Hippocampal formation (tissue), 2 donors: ENCODE data around the gene KRTAP4-8.
"Not testable (repeated sequence)": the region's sequence is repeated elsewhere in the genome, so short reads cannot be mapped to it uniquely, and the experiment has no call there.

ENCODE experiments used
- DNase-seq, 2 donors: peaks; one replicate each; lab custom pipeline; 2025; lab: John Stamatoyannopoulos, UW

Gene KRTAP4-8

GRCh38 chr17:41065016-41065689 is 32.8 kb downstream of the KRTAP4-8 start:
- DNase-seq, result not testable (repeated sequence)

DNA sequence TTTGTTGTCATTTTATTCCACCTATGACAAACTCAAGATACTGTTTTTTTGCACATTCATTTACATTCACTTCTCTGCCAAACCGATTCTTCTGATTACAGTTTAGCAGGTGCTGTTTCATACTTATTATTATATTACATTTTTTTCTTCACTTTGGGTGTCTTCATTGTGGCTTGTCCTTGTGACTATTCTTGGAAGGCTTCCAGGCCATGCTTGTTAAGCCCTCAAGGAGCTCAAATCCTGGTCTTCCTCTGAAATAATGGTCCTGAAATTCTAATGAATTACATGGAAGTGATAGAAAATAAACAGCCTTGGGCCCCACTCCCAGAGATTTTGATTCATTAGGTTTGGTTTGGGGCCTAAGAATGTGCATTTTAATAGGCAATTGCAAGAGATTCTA is 33.6 kb downstream of the KRTAP4-8 start:
- no peak for DNase-seq

DNA sequence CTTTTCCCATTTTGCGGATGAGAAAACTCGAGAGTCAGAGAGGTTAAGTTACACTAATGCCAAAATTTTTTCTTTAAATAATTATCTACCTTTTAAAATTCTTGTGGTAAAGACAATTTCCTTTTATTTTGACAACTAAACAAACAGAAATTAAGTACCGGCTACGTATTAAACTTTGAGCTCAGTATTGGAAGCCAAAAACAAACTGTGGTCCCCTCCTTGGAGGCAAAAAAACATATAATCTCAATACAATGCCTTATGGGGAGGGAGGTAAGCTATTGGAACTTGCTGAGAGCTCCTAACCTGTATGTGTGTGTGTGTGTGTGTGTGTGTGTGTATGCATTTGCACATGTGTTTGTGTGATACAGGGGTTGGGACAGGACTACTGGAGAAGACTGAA is 34.5 kb downstream of the KRTAP4-8 start:
- DNase-seq, result no peak

DNA sequence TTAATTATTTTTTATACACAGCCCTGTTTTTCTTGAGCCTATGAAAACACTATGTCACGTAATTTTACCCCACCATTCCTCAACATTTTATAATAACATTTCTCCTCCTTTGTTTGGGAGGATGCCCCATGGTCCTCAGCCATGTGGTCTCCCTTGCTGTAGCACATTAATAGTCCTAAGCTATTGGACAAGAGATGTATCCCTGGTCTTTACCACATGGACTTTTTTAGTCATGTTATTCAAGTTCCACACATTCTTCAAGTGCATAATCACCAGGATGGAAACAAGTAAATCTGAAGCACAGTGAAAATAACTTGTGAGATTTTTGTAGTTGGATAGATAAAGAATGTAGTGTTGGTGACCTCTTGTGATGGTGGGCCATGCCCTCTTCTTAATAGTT is 36.0 kb downstream of the KRTAP4-8 start:
- DNase-seq, result no peak

DNA sequence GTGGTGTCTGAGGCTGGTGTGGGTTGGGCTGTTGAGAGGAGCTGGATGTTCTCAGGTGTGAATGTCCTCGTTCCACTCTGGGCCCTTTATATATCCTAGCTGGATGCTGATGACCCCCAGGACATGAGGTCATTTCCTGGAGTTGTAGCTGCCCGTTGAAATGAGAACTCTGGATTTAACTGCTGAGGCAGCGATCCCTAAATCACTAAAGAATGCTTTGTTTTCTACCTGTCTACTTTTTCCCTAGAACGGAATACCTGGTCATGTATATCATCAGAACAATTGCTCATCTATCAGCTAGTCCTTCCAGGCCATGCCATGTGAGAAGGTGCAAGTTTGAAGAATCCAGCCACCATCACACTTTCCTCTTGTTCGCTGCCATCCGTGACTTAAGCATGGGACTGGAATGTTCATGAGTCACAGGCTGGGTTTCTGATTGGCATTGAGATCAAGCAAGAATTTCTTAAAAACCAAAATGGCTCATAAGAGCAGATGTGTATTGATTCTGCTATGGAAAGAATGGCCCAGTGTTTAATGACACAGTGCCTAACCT is 37.8 kb downstream of the KRTAP4-8 start, which contains the start of gene KRTAP2-3:
KRTAP2-3 (minus strand) TSS at position 63 of the 553 bp plus-strand sequence. CDS start 64 bp downstream, outside the sequence.
- no peak for DNase-seq

- not testable (repeated sequence) for DNase-seq
These were observed 38.5 kb downstream of the KRTAP4-8 start for GRCh38 chr17:41059276-41060051.

GRCh38 chr17:41058741-41059140 is 39.2 kb downstream of the KRTAP4-8 start:
- no peak for DNase-seq

- no peak for DNase-seq
These were observed 40.4 kb downstream of the KRTAP4-8 start for GRCh38 chr17:41057547-41057946.

DNA sequence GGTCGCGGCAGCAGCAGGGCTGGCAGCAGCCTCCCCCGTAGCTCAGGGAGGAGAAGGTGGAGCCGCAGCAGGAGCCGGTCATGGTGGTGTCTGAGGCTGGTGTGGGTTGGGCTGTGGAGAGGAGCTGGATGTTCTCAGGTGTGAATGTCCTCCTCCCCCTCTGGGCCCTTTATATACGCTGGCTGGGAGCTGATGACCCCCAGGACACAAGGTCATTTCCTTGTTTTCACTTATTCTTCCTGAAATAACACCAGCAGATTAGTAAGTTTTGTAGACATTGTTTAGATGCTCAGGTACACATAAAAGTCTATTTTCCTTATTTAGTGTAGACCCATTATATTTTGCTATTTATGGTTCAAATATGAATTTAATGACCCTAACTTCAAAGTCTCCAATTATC is 42.8 kb downstream of the KRTAP4-8 start, which contains the start of gene KRTAP2-2:
KRTAP2-2 (minus strand) TSS at position 101 of the 400 bp plus-strand sequence; CDS start at position 82, 19 bp downstream.
- DNase-seq, result not testable (repeated sequence)

GRCh38 chr17:41054556-41054955 is 43.4 kb downstream of the KRTAP4-8 start:
- not testable (repeated sequence) for DNase-seq

DNA sequence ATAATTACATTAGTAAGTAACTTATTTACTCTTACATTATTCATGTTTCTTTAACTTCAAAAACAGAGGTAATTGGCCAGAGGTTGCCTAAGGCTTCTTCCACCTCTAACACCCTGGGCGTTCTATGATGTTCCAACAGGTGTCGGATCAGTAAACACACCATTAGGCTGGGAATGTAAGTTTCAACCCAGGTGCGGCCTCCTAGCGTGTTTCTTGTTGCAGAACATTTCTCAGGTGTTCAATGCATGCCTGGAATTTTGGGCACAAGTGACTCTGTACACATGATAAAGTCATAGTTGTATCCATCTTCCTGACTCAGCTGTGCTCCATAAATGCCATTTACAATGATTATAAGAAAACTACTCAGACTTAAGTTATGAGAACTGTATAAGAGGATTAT is 43.9 kb downstream of the KRTAP4-8 start:
- no peak for DNase-seq

DNA sequence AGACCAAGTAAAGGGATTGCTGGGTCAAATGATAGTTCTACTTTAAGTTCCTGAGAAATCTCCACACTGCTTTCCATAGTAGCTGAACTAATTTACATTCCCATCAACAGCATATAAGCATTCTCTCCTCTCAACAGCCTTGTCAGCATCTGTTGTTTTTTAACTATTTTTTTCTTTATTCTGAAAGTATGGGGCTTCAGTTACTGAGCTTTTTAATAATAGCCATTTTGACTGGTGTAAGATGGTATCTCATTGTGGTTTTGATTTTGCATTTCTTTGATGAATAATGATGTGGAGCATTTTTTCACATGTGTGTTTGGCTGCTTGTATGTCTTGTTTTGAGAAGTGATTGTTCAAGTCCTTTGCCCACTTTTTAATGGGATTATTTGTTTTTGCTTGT is 45.4 kb downstream of the KRTAP4-8 start:
- no peak for DNase-seq

DNA sequence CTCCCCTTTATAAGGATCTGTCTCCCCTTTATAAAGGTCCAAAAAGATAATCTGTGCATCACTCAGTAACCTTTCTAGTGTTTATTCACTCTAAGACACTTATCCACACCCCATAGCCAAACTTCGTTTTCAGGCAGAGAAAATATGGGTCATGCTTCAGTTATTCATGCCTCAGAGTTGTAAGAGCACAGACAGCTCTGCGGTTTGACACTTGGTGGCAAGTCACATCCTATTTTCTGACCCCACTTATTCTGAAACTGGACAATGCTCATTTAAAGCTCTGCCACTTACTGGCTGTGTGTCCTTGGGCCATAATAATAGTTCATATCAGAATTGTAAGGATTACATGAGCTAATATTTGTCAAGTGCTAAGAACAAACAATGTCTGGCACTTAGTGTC is 48.8 kb downstream of the KRTAP4-8 start:
- DNase-seq, result no peak

GRCh38 chr17:41048441-41048840 is 49.5 kb downstream of the KRTAP4-8 start:
- no peak for DNase-seq
